GM18505 (cell line): Measurements from ENCODE around the gene NOL6.
"Not testable (repeated sequence)": the region's sequence is repeated elsewhere in the genome, so short reads cannot be mapped to it uniquely, and the experiment has no call there.

Experiments used
- ATAC-seq: cut with Tn5 transposase; IDR thresholded peaks from one replicate; pipeline ENCODE4 v1.9.1; 2021; ENCODE audit not compliant: unreplicated experiment
- POLR2A ChIP-seq: IDR thresholded peaks from 4 replicates; pipeline ENCODE4 v1.6.1; 2011; ENCODE audit warnings: borderline replicate concordance; ENCODE audit not compliant: insufficient read depth, insufficient read length; ENCODE audit errors: extremely low read depth

The NOL6 gene

DNA sequence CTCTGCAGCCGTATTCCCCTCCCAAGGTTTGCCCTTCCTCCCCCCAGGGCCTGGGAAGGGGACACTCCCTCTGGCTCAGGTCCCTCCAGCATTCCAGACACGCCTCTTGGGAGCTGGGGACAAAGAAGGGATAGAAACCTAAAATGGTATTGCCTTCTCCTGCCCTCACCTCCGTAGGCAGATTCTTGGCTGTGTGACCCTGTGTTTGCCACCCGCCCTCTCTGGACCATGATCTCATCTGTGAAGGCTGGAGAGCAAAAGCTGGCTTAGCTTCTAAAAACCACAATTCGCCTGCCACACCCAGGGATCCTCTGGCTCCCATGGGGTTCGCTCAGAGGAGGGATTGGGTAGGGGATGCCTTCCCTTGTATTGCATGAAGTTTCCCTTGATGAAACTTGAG is 34.0 kb downstream of the NOL6 start:
- no peak for TF ChIP-seq POLR2A
- no peak for ATAC-seq

DNA sequence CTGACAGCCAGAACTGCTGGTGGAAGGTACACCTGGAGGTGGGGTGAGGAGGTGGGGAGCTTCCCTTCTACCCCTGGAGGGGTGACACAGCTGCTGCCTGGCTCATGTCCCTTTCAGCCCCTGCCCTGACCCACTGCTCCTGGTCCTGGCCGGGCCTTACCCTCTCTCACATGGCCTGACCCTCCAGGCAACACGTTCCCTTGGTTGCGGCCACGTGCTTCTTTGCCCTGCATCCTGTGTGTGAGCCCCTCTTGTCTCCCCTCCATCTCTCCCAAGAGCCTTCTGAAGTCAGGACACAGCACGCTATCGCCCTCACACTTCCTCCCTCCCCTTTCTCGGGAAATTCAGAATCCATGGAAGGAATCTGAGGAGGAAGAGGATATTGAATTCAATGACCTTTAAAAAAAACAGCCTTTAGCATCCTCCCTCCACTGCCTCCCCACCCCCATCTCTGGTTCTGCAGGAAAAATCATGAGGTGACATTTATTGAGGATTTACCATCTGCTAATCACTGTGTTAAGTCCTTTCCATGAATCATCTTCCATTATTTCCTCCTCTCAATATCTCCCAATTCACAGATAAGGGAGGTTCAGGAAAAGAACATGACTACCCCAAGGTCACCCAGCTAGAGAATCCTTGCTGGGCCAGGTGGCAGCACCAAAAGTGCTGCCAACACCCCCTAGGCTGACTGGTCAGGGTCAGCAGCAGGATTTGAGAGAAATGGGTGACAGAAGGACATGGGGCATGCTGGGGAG is 34.6 kb downstream of the NOL6 start:
- TF ChIP-seq POLR2A, result no peak
- no peak for ATAC-seq

DNA sequence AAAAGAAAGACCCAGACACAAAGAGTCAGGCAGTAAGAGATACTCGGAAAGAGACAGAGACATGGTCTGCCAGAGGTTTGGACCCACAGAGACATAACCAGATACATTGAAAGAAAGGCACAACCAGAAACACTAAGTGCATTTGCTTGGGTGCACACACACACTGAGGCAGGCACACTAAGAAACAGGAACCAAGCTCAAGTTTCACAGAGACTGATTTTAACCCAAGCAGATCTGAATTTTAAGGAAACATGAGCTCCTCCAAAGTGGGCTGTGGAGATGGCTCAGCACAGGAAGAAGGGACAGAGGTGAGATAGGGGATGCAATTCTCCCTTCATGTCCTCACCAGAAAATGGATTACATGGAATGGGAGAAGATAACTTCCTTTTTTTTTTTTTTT is 35.8 kb downstream of the NOL6 start:
- no peak for ATAC-seq
- no peak for TF ChIP-seq POLR2A

DNA sequence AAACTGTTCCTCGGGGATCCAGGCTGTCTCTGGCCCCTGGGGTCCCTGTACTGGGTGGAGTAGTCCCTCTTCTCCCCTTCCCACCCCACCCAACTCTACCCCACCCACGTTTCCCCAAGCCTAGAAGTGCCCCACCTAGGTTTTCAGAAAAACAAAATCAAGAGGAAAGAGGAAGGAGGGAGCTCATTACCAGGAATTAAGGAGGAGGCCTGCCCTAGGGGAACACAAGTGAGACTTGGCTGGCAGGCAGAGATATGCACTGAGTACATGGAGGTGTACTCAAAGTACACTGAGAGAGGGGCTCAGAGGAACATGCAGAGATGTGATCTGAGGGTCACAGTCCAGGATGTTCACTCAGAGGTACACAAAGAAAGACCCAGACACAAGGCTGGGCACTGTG is 36.5 kb downstream of the NOL6 start:
- TF ChIP-seq POLR2A, result no peak
- no peak for ATAC-seq

DNA sequence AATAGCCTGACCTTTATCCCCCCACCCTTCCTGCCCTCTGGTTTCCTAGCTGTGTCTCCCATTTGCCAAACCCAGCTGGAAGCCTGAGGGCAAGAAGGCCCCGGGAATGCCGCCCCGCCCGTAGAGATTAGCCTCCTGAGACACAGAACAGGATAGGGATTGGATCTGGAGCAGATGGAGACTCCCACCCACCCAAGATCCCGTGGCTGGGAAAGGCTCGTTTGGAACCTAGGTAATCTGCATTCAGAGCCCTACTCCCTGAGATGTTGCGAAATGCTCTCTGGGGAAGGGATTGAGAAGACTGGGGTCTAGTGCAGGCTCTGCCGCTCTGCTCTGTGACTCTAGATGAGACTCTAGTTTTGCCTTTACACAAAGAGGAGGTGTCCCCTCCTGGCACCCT is 37.3 kb downstream of the NOL6 start:
- TF ChIP-seq POLR2A, result no peak

DNA sequence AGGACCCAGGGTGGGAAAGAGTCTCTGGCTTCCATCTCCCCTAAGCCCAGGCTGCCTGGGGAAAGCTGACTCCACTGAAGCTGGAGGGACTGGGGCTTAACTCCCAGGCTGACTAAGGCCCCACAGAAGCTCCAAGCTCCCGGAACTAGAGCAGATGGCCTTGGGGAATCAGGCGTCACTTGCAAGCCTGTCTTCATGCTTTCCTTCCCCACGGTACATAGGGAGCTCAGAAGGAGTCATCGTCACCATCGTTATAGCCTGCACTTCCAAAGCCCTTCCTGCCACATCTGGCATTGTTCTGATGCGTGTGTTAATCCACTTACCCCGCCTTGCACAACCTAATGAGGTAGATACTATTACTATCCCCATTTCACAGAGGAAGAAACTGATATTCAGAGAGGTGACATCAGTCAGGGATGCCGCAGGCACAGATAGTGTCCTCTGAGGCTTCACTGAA is 37.9 kb downstream of the NOL6 start:
- ATAC-seq, result no peak
- TF ChIP-seq POLR2A, result no peak

More for the DNA sequence above, 37.3 kb downstream of the NOL6 start:
- ATAC-seq, result no peak

DNA sequence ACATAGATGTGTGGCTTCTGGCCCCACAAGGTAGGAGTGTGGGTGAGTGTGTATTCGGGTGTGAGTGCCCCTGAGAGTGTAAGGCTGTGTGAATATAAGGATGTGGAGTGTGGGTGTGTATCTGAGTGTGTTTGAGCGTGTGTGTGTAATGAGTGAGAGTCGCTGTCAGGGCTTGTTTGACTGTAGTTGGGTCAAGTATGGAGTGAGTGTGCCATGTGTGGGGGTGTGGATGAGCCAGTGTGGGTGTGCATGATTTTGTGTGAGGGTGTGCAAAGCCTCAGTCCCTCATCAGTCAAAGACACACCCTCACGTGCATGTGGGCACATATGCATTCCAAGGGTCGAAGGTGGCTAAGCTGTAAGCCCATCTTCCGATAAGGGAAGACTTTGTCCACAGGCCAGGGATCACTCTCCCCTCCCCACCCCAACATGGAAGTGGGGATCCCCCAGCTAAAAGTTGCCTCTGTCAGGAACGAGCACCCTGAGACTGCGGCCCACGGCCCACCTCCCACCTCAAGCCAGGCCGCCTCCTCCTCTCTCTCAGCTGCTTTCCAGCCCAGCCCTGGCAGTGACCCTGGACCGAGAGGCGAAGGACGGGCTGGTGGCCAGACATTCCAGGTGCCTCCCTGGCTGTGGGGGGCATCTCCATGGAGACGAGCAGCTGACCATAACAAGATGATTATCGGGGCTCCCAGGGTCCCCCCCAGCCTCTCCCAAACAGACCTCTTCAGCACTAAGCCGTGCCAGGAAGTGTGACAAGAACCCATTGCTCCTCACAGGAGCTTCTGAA is 39.2 kb downstream of the NOL6 start:
- TF ChIP-seq POLR2A, result no peak
- ATAC-seq, result no peak

DNA sequence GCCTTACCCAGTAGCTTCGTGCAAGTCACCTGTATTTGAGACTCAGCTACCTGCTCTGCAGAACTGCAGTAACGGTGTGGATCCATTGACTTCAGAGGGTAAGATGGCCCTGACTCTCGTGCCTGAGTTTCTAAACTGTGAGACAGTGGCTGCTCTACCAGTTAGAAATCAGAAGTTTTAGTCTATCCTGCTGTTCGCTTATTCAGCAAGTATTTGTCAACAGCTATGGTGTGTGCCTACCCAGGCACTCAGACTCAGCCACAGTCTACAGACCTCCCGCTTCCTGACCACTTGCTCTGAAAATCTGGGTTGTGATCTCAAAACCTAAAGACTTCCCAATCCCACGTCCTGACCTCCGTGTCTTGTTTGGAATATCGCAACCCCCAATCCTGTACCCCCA is 39.9 kb downstream of the NOL6 start:
- no peak for ATAC-seq
- TF ChIP-seq POLR2A, result no peak

DNA sequence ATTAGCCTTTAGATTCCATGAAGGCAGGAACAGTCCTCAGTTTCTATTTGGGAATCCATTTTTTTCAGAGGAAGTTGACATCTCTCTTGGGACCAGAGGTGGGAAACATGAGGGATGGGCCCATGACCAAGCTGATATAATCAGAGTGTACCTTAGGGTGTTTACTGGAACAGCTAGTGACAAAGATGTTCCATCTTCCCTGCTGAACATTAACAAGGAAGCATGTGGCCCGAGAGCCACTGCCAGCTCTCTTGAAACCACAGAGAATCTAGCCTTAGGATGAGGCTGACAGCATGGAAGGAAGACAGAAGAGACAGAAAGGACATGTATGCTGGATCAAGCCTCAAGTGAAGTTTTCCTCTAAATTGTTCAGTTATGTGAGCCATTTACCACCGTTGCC is 42.3 kb downstream of the NOL6 start:
- no peak for TF ChIP-seq POLR2A
- no peak for ATAC-seq

DNA sequence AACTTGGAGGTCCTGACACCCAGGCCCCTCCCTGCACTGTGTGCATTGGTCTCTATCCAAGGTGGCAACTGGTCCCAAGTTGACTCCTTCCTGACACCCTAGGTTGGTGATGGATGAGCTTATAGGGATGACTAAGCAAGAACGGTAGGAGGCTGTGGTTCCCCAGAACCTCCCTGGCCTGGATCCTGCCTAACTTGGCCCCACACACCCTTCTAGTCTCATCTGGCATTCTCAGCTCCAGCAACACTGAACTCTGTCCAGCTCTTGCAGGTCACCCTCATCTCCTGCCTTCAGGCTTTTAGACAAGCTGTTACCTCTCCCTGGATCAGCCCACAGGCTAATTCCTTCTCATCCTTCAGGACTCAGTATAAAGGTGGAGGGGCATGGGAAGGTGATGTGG is 42.8 kb downstream of the NOL6 start:
- ATAC-seq, result no peak
- TF ChIP-seq POLR2A, result no peak

DNA sequence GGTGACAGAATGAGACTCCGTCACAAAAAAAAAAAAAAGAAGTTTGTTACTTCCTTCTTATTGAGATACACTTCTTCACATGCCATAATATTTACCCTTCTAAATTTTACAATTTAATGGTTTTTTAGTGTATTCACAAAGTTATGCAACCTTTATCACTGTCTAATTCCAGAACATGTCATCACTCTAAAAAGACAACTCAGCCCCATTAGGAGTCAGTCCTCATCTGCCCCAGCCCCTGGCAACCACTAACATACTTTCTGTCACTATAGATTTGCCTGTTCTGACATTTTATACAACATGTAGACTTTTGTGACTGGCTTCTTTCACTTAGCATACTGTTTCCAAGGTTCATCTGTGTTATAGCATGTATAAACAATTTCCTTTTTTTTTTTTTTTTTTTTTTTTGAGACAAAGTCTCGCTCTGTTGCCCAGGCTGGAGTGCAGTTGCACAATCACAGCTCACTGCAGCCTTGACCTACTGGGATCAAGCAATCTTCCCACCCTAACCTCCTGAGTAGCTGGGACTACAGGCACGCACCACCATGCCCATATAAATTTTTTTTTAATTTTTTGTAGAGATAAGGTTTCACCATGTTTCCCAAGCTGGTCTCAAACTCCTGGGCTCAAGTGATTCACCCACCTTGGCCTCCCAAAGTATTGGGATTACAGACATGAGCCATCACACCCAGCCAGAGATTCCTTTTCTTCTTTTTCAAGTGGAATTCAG is 44.3 kb downstream of the NOL6 start:
- ATAC-seq, result no peak
- no peak for TF ChIP-seq POLR2A

DNA sequence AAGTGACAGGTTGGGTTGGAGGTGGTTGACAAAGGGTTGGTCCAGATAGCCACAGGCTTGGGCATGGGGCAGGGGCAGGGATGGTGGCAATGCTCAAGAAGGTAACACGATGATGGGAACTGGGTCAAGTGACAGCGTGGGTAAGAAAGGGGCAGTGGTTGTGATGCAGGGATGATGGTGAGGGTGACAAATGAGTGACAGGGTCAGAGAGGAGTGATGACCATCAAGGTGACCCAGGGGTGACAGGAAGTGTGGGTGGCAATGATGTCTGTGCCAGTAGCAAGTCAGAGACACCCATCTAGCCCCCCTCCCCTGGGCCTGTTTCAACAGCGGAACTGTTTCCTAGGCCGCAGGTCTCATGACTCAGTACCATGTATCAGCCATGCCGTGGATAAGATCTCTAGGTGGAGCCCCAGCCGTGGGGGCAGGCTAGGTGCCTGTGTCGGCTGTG is 46.9 kb downstream of the NOL6 start:
- ATAC-seq, result no peak
- no peak for TF ChIP-seq POLR2A

DNA sequence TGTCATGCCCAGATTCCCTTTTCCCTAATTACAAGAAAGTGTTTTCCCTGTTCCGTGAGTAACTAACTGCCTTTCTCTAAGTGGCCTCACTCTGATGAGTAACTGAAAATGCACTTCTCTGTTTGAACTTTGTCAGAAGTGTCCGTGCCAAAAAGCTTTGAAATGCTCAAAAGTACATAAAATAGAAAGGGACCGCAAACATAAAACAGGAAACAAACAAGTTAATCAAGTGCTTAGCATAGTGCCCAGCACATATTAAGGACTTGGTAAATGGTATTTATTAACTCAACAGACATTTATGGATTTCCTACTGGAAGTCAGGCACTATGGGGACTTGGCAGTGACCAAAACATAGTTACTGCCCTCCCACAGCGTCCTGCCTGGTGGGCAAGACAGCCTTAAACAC is 48.6 kb downstream of the NOL6 start:
- no peak for TF ChIP-seq POLR2A
- ATAC-seq, result no peak

DNA sequence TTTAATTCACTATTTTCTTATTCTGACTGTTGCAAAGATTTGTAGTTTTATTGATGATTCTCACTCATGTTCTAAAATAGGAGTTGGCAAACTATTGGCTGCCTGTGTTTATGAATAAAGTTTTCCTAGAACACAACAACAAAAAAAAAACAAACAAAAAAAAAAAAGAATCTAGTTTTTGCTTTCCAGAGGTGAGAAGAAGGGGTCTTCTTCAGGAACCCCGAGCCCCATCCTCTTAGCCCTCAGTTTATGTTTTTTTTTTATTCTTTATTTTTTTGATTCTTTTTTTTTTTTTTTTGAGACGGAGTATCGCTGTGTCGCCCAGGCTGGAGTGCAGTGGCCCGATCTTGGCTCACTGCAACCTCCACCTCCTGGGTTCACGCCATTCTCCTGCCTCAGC is 49.2 kb downstream of the NOL6 start:
- ATAC-seq, result not testable (repeated sequence)

DNA sequence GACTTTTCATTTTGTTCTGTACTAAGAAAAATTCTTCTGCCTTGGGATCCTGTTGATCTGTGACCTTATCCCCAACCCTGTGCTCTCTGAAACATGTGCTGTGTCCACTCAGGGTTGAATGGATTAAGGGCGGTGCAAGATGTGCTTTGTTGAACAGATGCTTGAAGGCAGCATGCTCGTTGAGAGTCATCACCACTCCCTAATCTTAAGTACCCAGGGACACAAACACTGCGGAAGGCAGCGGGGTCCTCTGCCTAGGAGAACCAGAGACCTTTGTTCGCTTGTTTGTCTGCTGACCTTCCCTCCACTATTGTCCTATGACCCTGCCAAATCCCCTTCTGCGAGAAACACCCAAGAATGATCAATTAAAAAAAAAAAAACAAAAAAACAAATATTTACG is 49.7 kb downstream of the NOL6 start:
- ATAC-seq, result not testable (repeated sequence)
